22Rv1 (cell line): ENCODE data around the gene S1PR1.

Experiments used
- ZFX ChIP-seq: fragments of 450-650 bp; IDR thresholded peaks from 2 replicates; pipeline ENCODE4 v1.6.1; 2017; ENCODE audit warnings: antibody characterized with exemption, borderline replicate concordance
- TF ChIP-seq, protein P1 (sequence below): fragments of 450-650 bp; IDR thresholded peaks from 2 replicates; pipeline ENCODE4 v1.5.1; 2017; ENCODE audit warnings: mild to moderate bottlenecking

DNA sequence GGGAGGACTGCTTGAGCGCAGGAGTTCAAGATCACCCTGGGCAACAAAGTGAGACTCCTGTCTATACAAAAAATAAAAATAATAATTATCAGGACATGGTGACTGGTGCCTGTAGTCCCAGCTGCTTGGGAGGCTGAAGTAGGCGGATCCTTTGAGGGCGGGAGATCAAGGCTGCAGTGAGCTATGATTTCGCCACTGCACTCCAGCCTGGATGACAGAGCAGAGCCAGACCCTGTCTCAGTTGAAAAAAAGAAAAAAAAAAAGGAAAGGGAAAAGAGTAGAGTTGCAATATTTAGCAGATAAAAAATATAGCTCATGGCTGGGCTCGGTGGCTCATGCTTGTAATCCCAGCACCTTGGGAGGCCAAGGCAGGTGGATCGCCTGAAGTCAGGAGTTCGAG lies 3.3 kb upstream of the S1PR1 start:
- TF ChIP-seq, protein P1, sequence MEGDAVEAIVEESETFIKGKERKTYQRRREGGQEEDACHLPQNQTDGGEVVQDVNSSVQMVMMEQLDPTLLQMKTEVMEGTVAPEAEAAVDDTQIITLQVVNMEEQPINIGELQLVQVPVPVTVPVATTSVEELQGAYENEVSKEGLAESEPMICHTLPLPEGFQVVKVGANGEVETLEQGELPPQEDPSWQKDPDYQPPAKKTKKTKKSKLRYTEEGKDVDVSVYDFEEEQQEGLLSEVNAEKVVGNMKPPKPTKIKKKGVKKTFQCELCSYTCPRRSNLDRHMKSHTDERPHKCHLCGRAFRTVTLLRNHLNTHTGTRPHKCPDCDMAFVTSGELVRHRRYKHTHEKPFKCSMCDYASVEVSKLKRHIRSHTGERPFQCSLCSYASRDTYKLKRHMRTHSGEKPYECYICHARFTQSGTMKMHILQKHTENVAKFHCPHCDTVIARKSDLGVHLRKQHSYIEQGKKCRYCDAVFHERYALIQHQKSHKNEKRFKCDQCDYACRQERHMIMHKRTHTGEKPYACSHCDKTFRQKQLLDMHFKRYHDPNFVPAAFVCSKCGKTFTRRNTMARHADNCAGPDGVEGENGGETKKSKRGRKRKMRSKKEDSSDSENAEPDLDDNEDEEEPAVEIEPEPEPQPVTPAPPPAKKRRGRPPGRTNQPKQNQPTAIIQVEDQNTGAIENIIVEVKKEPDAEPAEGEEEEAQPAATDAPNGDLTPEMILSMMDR, result no peak
- no peak for TF ChIP-seq ZFX
